ENCODE results near the gene PGLYRP1.

PGLYRP1 gene

DNA sequence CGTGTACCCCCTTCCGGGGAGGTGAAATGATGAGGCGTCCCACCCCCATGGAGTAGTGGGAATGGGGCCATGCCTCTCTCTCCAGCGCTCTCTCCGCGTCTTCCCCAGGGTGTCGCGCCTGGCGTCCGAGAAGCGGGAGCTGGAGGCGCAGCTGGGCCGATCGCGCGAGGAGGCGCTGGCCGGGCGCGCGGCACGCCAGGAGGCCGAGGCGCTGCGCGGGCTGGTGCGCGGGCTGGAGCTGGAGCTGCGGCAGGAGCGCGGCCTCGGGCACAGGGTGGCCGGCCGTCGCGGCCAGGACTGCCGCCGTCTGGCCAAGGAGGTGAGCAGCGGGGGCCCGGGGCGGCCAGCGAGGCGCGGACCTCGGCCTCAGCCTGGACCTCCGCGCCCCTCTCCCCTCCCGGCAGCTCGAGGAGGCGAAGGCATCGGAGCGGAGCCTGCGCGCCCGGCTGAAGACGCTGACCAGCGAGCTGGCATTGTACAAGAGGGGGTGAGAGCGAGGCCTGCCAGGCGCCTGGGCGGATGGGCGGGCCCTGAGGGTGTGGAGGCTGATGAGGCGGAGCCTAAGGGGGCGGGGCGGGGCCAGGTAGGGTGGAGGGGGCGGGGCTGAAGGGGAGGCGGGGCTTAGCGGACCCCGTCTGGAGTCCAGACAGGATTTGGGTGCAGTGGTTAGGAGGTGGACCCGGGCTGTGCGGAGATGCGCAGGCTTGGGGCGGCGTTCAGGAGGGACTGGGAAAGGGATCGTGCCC, 7.7 kb downstream of the PGLYRP1 start:
- no peaks in the 10 kb centered on the region; the same call in 1 of the 2 replicates for H3K36me3 ChIP-seq (ENCODE audit: control insufficient read depth, low read length)
- H3K4me2 ChIP-seq (ENCODE audit: low read length), result no peak overlapping the region
- H3K4me1 ChIP-seq (ENCODE audit: control insufficient read depth, low read length), result peaks cover 12% of the 10 kb centered on the region
- H3K9me2 ChIP-seq (replicated peaks; ENCODE audit: control insufficient read depth, low read length), result no peaks in the 10 kb centered on the region
- no peaks in the 10 kb centered on the region for H3K9me3 ChIP-seq (ENCODE audit: control insufficient read depth, insufficient read depth, low read length)
- no peak for TF ChIP-seq CTCF (IDR thresholded peaks at IDR 0.05; ENCODE audit: low read depth, low read length, poor library complexity, severe bottlenecking)
- no peak for TF ChIP-seq EZH2phosphoT487 (IDR thresholded peaks at IDR 0.05; ENCODE audit: borderline replicate concordance, low read length)
- no peak overlapping the region for H3K27ac ChIP-seq (ENCODE audit: low read depth, low read length)
- H4K20me1 ChIP-seq (ENCODE audit: control insufficient read depth, insufficient read depth, low read depth, low read length), result peaks cover 5% of the 10 kb centered on the region; the same call in 1 of the 2 replicates
- no peaks in the 10 kb centered on the region for H3K79me2 ChIP-seq (ENCODE audit: control insufficient read depth, low read length)
- H3F3A ChIP-seq (ENCODE audit: control insufficient read depth, insufficient read depth), result peaks cover 7% of the 10 kb centered on the region; the same call in 1 of the 2 replicates
- peaks cover 4% of the 10 kb centered on the region; the same call in 1 of the 2 replicates for H3K27me3 ChIP-seq (ENCODE audit: control insufficient read depth, low read length)
- no peak overlapping the region for H3K4me3 ChIP-seq (ENCODE audit: low read length)

- peaks cover 7% of the 10 kb centered on the region; the same call in 1 of the 2 replicates for H3F3A ChIP-seq (ENCODE audit: control insufficient read depth, insufficient read depth)
- H4K20me1 ChIP-seq (ENCODE audit: control insufficient read depth, insufficient read depth, low read depth, low read length), result peaks cover 8% of the 10 kb centered on the region; the same call in 1 of the 2 replicates
- no peak overlapping the region for H3K4me2 ChIP-seq (ENCODE audit: low read length)
- H3K36me3 ChIP-seq (ENCODE audit: control insufficient read depth, low read length), result no peaks in the 10 kb centered on the region; the same call in 1 of the 2 replicates
- H3K4me3 ChIP-seq (ENCODE audit: low read length), result no peak overlapping the region
- H3K9me3 ChIP-seq (ENCODE audit: control insufficient read depth, insufficient read depth, low read length), result no peaks in the 10 kb centered on the region
- no peaks in the 10 kb centered on the region for H3K79me2 ChIP-seq (ENCODE audit: control insufficient read depth, low read length)
- H3K9me2 ChIP-seq (replicated peaks; ENCODE audit: control insufficient read depth, low read length), result no peaks in the 10 kb centered on the region
- peaks cover 4% of the 10 kb centered on the region; the same call in 1 of the 2 replicates for H3K27me3 ChIP-seq (ENCODE audit: control insufficient read depth, low read length)
- peaks cover 14% of the 10 kb centered on the region for H3K4me1 ChIP-seq (ENCODE audit: control insufficient read depth, low read length)
- TF ChIP-seq EZH2phosphoT487 (IDR thresholded peaks at IDR 0.05; ENCODE audit: borderline replicate concordance, low read length) (no peak), CTCF (IDR thresholded peaks at IDR 0.05; ENCODE audit: low read depth, low read length, poor library complexity, severe bottlenecking) (no peak)
- H3K27ac ChIP-seq (ENCODE audit: low read depth, low read length), result no peak overlapping the region
Observed at GRCh38 chr19:46014534-46014933, 8.3 kb downstream of the PGLYRP1 start.

DNA sequence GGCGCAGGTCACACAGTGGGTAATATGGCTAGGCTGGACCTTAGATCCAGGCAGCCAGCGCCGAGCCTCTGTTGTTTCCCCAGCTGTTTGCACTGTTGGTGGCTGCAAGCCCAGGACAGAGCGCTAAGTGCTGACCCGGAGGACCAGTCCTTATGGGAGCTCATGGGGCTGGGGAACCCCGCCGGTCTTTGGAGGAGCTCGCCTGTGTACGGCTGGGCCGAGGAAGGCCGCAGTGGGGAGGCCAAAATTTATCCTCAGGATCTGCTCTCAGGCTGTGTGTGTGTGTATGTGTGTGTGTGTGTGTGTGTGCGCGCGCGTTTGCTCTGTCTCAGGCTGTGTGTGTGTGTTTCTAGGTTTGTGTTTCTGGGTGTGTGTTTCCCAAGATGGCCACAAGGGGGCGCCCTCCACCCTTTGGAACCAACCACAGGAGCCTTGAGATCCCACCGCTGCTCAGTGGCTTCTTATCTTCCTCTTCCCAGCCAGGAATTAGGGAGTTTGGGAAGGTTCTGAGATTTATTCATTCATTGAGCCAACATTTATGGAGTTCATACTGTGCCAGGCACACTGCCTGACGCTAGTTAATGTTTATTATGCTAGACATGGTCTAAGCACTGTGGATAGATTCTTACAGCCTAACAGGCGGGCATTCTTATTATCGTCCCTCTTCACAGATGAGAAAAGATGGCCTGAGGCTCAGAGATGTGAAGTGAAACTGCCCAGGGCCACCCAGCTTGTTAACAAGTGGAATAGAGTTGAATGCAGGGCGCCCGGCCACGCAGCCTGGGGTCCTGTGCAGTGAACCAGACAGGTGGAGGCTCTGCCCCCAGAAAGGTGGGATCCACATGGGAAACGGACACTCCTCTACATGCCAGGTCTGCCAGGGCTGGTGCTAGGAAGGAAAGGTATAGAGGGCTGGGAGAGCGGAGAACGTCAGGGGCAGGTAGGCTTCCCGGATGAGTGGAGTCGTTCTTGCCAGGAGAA, 13.0 kb downstream of the PGLYRP1 start:
- H3K79me2 ChIP-seq (ENCODE audit: control insufficient read depth, low read length), result no peaks in the 10 kb centered on the region
- no peak for TF ChIP-seq EZH2phosphoT487 (IDR thresholded peaks at IDR 0.05; ENCODE audit: borderline replicate concordance, low read length)
- TF ChIP-seq CTCF (IDR thresholded peaks at IDR 0.05; ENCODE audit: low read depth, low read length, poor library complexity, severe bottlenecking), result peak; percentile 93

More for the DNA sequence above, 13.0 kb downstream of the PGLYRP1 start:
- H3K9me2 ChIP-seq (replicated peaks; ENCODE audit: control insufficient read depth, low read length), result no peaks in the 10 kb centered on the region
- H3K4me3 ChIP-seq (ENCODE audit: low read length), result no peak overlapping the region
- peaks cover 9% of the 10 kb centered on the region; the same call in 1 of the 2 replicates for H3K36me3 ChIP-seq (ENCODE audit: control insufficient read depth, low read length)
- 0 out of 2 replicates have a peak, but pooled peaks cover 5% of the 10 kb centered on the region for H4K20me1 ChIP-seq (ENCODE audit: control insufficient read depth, insufficient read depth, low read depth, low read length)
- no peak overlapping the region for H3K27ac ChIP-seq (ENCODE audit: low read depth, low read length)
- H3K27me3 ChIP-seq (ENCODE audit: control insufficient read depth, low read length), result no peaks in the 10 kb centered on the region
- H3K4me1 ChIP-seq (ENCODE audit: control insufficient read depth, low read length), result 0 out of 2 replicates have a peak, but pooled peaks cover 3% of the 10 kb centered on the region
- no peak overlapping the region for H3K4me2 ChIP-seq (ENCODE audit: low read length)
- peaks cover 7% of the 10 kb centered on the region; the same call in 1 of the 2 replicates for H3F3A ChIP-seq (ENCODE audit: control insufficient read depth, insufficient read depth)
- H3K9me3 ChIP-seq (ENCODE audit: control insufficient read depth, insufficient read depth, low read length), result no peaks in the 10 kb centered on the region

All from DOHH2 (cell line).